GM18907 (cell line): ENCODE results near the gene PET100.

Experiments
- ATAC-seq: cut with Tn5 transposase; IDR thresholded peaks from one replicate; pipeline ENCODE4 v1.9.1; 2021; ENCODE audit warnings: mild to moderate bottlenecking, moderate library complexity; ENCODE audit not compliant: unreplicated experiment

The PET100 gene

GRCh38 chr19:7677669-7678311 is 48.2 kb downstream of the PET100 start:
- no peak for ATAC-seq

- ATAC-seq: no peak
These were observed 49.6 kb downstream of the PET100 start for GRCh38 chr19:7678971-7679751.

- no peak for ATAC-seq
These were observed 50.4 kb downstream of the PET100 start for GRCh38 chr19:7679771-7680605.

- ATAC-seq: peak; percentile 61
These were observed 51.2 kb downstream of the PET100 start, which contains the start of gene TRAPPC5 for GRCh38 chr19:7680606-7681339. Gene TRAPPC5 (plus strand): TSS chr19:7680833. CDS start chr19:7682254, 1,421 bp downstream.
